GM10248 (cell line): ENCODE measurements around the gene OLIG1.

Source experiments
- CTCF ChIA-PET: fragments of 300-600 bp; sonication (Branson Sonifier 250); formaldehyde crosslinking; extraction: SDS; loops from one replicate; lab custom pipeline; 2021; ENCODE audit warnings: antibody characterized with exemption; lab: Yijun Ruan, JAX
- POLR2A ChIA-PET: fragments of 350-650 bp; sonication (Branson Sonifier 250); formaldehyde crosslinking; extraction: SDS; loops from one replicate; lab custom pipeline; 2020; ENCODE audit warnings: antibody characterized with exemption; lab: Yijun Ruan, JAX
- DNase-seq: peaks from one replicate; pipeline ENCODE4 v3.0.0; 2012; ENCODE audit errors: extremely low spot score
- CTCF ChIP-seq: IDR thresholded peaks from 2 replicates; pipeline ENCODE4 v1.5.1; 2012; ENCODE audit warnings: mild to moderate bottlenecking, low read depth; ENCODE audit errors: extremely low read depth, missing control alignments, control extremely low read depth

OLIG1 gene

GRCh38 chr21:33064623-33065390 lies 5.1 kb upstream of the OLIG1 start:
- TF ChIP-seq CTCF: no peak
- DNase-seq: no peak
- CTCF ChIA-PET: interaction anchor here (1.1 to 1.5 kb wide), 2 partner anchors 124 to 380 kb away, joined by 3 to 7 read pairs; no protein-coding TSS in a partner anchor
- POLR2A ChIA-PET: no interaction called here

- DNase-seq: no peak
- TF ChIP-seq CTCF: no peak
- ChIA-PET CTCF (interaction anchor here (1.2 kb wide), 1 partner anchor 9 kb away, joined by 3 read pairs; no protein-coding TSS in a partner anchor), POLR2A (no interaction called here)
Measured at GRCh38 chr21:33067043-33067442, 2.9 kb upstream of the OLIG1 start.

GRCh38 chr21:33067457-33067856 lies 2.5 kb upstream of the OLIG1 start:
- CTCF ChIA-PET: no interaction called here
- TF ChIP-seq CTCF: no peak

GRCh38 chr21:33069243-33069642 lies 698 bp upstream of the OLIG1 start:
- no peak for TF ChIP-seq CTCF
- ChIA-PET POLR2A (no interaction called here), CTCF (interaction anchor here (0.9 kb wide), 1 partner anchor 9 kb away, joined by 3 read pairs; no protein-coding TSS in a partner anchor)
- DNase-seq: no peak

More at GRCh38 chr21:33067457-33067856, 2.5 kb upstream of the OLIG1 start:
- no peak for DNase-seq
- POLR2A ChIA-PET: no interaction called here

GRCh38 chr21:33069645-33069993 lies 322 bp upstream of the OLIG1 start:
- TF ChIP-seq CTCF: no peak
- CTCF ChIA-PET: no interaction called here
- POLR2A ChIA-PET: no interaction called here
- no peak for DNase-seq

- POLR2A ChIA-PET: no interaction called here
- no peak for TF ChIP-seq CTCF
- no peak for DNase-seq
- CTCF ChIA-PET: no interaction called here
Measured at GRCh38 chr21:33070744-33070997, 730 bp downstream of the OLIG1 start.
